GM19324 (cell line): ENCODE measurements around the gene SDHA.
A peak's percentile ranks its signal among the peaks of the same experiment; 100 is the strongest.
"Not testable (repeated sequence)": the region's sequence is repeated elsewhere in the genome, so short reads cannot be mapped to it uniquely, and the experiment has no call there.

ENCODE experiments used
- ATAC-seq: cut with Tn5 transposase; IDR thresholded peaks from one replicate; pipeline ENCODE4 v1.9.1; 2021; ENCODE audit warnings: mild to moderate bottlenecking, moderate library complexity; ENCODE audit not compliant: unreplicated experiment, low FRiP score

Gene SDHA

DNA sequence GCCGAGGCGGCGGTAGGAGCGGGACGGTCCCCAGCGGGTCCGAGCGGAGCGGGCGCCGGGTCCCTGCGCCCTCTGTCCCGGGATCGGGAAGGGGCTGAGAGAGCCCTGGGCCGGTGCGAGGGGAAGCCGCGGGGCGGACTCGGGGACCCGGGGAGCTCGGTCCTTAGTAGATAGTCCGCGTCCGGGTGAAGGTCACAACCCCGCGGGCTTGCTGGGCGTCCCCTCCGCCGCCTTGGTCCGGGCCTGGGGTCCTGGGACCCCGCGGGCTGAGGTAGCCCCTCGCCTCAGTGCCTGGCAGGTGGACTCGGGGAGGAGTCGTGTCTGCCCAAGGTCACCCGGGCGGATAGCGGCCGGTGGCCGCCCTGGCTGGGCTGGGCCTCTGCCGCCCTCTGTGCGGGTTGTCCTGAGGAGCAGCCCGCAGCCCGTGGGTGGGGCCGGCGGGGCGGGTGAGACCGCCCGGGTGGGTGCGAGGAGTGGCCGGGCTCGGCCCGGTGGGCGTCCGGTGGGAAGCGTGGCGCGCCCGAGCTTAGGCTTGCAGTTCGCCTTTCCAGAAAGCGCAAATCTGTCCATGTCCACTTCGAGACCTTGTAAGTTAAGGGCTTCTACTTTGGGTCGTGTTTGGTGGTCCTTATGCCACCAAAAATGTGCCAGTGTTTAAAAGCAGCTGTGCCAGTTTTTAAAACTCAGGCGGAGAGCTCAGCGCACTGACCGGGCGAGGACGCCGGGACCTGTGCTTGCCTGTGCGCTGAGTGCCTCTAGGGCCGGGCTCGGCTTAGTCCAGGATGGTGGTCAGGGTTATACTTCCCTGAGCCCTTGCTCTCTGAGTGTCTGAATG is 554 bp downstream of the SDHA start:
- ATAC-seq = peak; percentile 23

DNA sequence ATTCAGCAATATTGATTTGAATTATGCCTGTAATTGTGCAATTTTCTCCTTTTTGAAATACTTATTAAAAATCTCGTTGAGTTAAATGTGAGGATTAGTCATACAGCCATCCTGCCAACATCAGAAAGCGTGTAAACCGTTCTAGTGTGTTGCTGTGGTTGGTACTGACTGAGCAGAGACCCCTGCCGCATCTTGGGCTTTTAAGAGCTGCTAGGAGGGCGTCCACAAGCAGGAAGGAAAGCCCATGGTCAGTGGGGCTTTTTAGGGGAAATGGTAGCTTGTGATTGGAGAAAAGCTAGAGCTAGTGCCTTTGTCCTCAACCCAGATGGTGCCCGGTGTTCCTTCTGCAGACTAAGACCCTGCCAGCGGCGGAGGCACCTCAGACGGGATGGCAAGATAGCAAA is 1.3 kb downstream of the SDHA start:
- no peak for ATAC-seq

DNA sequence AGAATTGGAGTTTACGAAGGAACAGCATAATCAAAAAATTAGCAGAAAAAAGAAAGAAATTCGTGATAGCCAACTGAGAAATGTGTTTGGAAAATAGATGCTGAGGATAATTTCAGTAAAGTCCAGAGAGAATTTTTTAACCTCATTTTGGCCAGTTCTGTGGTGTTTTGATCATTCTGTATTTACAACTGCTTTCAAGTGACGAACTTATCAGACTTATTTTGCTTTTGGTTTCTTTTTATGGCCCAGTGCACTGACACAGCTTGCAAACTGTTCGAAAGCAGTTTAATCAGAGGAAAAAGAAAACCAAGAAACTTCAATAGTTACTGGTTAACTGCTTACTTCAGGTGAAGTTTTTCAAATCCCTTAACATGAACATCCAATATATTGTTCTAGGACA is 1.9 kb downstream of the SDHA start:
- peak; percentile 23 for ATAC-seq

DNA sequence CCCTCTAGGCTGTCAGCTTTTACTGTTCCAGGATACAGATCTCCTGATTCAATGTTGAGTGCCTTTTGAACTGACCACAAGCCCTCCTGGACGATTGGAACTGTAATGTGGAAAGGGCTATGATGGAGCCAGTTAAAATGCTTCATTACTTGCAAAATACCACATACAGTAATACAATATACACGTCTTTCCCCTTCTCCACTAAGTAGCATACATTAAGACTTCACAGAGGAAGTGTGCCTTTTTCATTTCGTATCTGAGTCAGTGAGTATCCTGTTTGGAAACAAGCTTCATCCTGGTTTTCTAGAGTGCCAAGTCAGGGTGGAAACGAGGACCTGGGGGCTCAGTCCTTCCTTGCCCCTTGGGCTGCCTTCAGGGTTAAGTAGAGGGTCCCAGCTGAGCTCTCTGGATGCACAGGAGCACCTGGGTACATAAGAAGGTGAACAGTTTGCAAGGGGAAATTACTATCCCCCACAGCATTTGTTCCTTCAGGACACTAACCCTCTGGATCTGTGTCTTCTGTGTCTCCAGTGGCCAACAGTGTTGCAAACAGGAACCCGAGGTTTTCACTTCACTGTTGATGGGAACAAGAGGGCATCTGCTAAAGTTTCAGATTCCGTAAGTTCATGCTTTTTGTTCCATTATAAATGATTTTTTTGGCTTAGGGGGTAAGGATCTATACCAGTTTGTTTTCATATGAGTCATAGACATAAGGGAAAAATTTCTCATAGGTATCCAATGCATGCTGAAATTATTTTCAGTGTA is 5.0 kb downstream of the SDHA start:
- not testable (repeated sequence) for ATAC-seq

DNA sequence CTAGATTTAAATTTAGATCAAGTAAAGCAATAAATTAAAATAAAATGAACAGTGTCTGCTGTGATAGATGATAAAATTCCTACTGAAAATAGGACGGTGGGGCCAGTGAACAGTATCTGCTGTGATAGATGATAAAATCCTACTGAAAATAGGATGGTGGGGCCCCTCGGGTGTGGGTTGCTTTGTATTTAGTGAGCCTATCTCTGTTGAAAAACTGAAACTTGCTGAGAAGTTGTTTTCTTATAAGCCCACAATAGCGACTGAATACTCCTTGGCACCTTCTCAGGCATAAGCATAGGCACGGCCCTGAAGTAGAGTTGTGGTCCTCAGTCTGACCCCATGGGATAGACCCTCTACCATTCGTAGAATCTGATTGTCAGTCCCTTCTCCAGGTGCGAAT is 5.7 kb downstream of the SDHA start:
- no peak for ATAC-seq

DNA sequence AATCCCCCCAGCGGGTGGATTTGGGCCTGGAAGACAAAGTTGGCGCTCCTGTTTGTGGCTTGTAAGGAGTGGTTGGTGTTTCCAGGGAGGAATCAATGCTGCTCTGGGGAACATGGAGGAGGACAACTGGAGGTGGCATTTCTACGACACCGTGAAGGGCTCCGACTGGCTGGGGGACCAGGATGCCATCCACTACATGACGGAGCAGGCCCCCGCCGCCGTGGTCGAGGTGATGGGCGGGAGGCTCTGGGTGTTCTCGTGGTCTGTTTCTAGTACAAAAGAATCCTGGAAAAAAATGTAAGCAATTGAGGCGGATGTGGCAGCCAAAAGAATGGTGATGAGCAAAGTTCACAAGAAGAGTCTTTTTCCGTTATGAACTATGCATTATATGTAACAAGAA is 7.2 kb downstream of the SDHA start:
- no peak for ATAC-seq

DNA sequence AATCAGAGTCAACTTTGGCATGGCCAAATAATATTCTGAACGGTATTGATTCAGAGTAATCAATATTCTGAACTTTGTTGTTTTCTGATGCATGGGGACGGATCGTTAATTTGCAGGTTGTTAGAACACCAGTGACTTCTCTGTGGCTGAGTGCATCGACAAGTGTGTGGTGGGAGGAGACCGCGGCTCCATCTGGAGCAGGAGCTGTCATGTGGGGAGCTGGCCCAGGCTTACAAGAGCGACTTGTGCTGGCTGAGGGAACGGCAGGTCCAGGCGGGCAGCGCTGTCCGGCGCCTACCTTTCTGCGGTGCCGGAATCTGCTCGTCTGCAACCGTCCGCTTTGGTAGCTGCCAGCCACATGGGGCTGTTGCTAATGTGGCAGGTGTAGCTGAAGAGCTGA is 9.3 kb downstream of the SDHA start:
- not testable (repeated sequence) for ATAC-seq

DNA sequence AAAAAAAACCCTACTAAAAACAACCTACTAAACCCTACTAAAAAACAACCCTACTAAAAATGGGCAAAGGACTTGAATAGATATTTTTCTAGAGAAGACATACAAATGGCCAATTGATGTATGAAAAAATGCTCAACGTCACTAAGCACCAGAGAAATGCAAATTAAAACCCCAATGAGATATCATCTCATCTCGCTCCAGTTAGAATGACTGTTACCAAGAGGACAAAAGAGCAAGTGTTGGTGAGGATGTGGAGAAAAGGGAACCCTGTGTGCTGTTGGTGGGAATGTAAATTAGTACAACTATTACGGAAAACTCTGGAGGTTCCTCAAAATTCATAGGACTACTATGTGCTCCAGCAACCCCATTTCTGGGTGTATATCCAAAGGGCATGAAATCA is 10.8 kb downstream of the SDHA start:
- ATAC-seq = no peak

DNA sequence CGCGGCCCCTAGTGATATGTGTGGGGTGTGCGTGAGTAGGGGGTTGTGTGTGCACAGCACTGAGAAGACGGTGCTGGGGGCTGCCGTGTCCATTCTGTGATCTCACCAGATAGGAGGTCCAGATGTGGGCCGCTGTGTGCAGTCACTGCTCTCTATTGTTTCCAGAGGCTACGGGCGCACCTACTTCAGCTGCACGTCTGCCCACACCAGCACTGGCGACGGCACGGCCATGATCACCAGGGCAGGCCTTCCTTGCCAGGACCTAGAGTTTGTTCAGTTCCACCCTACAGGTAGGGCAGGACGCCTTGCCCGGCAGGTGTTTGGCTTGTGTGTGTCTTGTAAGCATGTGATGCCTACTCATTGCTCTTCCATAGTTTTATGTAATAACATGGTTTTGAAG is 12.6 kb downstream of the SDHA start:
- no peak for ATAC-seq

DNA sequence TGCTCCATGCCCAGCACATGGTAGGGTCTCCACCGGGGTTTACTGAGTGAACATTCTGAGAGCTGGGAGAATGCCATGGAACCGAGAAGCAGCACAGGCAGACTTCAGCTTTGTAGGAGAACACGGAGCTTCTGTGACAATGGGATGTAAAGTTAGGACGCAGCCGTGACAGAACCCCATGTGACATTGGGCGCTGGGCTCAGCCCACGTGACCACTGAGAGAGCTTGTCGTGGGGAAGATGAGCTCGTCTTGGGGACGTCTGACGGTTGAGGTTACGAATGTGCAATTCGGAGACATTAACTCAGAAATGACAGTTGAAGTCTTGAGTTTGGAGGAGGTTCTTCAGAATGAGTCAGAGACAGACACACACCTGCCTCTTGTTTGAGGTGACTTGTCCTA is 13.5 kb downstream of the SDHA start:
- ATAC-seq = no peak

DNA sequence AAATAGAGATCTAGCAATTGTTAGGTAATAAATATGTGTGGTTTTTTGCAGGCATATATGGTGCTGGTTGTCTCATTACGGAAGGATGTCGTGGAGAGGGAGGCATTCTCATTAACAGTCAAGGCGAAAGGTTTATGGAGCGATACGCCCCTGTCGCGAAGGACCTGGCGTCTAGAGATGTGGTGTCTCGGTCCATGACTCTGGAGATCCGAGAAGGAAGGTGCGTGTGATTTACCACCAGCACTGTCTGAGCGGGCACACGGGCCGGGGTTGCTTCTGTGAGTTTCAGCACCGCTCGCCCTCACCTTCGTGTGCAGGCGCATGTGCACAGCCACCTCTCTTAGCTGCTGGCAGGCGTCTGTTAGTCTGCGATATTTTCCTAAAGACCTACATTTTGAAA is 15.3 kb downstream of the SDHA start:
- not testable (repeated sequence) for ATAC-seq

DNA sequence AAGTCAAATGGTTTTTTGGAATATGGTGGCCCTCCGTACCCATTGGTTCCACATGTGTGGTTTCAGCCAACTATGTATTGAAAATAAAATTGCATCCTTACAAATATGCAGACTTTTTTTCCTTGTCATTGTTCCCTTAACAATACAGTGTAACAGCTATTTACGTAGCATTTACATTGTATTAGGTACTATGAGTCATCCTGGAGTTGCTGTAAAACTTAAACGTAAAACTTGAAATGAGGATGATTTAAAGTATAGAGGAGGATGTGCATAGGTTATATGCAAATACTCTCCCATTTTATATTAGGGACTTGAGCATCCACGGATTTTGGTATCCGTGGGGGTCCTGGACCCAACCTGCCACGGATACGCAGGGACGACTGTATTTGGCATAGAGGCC is 16.3 kb downstream of the SDHA start:
- ATAC-seq = no peak

DNA sequence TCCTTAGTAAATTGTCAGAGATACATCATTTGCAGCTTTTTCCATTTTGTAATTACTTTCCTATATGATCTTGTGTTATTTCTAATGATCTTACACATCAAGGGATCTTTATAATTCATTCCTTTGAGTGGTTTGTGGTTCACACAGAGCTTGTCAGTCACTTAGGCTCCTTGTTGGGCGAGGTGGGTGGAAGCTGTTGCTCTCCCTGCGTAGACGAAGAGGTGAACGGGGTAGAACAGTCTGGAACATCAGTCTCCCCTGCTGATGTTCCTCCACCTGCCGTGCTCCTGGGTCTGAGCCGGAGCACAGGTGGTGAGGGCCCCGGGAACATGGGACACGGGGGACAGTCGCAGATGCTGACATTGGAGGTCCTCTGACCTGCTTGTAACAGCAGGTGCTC is 17.4 kb downstream of the SDHA start:
- ATAC-seq = not testable (repeated sequence)

DNA sequence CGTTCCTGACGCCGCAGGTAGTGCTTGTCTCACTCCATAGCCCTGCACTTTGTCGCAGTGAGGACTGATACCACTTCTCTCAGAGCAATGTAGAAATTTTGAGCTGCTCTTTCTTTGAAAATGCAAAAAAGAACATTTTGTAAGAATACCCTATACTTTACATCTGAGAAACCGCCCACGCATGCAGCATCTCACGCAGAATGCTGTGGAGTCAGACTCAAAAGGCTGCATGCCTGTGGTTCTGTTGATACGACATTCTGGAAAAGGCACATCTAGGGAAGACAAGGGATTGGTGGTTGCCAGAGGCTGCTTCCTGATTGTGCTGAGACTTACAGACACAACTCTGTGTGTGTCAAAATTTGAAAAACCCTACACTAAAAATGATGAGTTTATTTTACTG is 19.8 kb downstream of the SDHA start:
- ATAC-seq = not testable (repeated sequence)

DNA sequence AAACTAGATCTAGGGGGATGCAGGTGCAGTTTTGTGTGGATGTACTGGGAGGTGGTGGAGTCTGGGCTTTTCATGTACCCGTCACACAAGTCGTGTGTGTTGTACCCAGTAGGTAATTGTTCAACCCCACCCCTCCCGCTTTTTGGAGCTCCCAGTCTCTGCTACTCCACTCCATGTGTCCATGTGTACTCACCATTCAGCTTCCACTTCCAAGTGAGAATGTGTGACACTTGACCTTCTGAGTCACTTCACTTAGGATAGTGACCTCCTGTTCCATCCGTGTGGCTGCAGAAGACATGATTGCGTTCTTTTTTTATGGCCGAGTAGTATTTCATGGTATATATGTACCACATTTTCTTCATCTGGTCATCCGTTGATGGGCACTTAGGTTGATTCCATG is 22.4 kb downstream of the SDHA start:
- not testable (repeated sequence) for ATAC-seq

DNA sequence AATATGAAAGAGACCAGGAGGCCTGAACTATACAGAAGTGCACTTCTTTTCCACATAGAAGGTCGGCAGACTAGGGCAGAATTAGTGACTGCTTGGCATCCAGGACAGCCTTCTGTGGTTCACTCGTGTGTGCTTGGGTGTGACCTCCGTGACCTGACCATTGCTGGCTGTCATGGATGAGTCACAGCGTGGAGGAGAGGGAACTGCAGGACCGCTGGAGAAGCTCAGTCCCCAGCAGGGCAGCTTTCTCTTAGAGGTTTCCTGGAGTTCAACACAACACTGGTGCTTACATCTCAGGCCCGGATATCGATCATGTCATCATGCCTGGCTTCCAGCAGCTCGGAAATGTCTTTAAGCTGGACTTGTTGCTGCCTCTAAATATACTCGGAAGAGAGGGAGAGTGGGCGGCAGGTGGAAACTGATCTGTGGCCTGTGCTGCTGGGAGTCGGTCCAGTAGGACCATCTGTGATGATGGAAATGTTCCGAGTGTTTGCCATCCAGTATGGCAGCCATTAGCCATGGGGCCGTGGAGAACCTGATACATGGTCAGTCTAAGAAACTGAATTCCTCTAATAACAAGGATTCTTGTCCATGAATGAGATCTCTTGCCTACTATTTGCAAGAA is 23.0 kb downstream of the SDHA start:
- not testable (repeated sequence) for ATAC-seq

DNA sequence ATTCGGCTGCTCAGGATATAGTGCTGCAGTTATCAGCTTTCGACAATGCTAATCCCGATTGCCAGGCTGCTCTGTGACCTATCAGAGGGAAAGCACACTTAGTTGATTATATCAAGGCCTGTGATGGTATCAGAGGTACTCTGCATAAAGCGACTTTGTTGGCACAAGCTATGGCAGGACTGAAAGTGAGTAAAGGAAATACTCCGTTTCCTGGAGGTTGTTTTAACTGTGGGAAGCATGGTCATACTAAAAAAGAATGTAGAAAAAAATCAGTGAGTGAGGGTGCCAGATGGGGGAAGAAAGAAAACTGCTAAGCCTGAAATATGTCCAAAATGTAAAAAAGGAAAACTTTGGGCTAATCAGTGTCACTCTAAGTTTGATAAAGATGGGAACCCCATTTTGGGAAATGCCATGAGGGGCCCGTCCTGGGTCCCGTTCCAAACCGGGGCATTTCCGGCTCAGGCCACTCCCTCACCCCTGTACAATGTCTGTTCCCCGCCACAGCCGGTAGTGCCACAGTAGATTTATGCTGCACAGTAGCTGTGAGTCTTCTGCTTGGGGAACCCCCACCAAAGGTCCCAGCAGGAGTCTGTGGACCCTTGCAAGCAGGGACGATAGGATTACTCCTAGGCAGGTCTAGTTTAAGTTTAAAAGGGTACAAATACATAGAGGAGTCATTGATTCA is 25.7 kb downstream of the SDHA start:
- ATAC-seq = not testable (repeated sequence)

DNA sequence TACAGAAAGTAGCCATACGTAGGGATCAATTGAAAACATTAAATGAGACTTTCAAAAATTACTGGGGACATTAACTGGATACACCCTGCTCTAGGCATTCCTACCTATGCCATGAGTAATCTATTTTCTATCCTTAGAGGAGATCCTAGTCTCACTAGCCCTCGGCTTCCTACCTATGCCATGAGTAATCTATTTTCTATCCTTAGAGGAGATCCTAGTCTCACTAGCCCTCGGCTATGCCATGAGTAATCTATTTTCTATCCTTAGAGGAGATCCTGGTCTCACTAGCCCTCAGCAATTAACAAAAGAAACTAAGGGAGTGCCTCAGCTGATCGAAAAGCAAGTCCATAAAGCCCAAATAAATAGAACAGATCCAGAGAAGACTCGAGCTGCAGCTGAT is 27.6 kb downstream of the SDHA start:
- ATAC-seq = not testable (repeated sequence)

DNA sequence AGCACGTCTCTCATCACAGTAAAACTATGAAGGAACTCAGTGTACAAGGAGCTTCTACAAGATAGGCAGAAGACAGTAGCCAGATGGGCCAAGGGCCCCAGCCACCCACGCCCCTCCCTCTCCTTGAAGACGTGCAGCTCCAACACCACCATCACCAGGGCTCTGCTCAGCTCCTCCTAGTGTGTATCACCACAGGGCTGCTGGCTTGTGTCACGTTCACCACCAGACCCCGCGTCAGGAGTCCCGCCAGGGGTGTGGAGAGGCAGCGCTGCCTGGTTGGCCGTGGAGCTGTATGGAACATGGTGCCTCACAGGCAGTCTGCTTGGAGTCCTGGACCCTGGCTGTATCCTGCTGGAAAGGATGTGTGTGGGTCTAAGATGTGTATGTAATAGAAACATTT is 32.3 kb downstream of the SDHA start:
- ATAC-seq = not testable (repeated sequence)

DNA sequence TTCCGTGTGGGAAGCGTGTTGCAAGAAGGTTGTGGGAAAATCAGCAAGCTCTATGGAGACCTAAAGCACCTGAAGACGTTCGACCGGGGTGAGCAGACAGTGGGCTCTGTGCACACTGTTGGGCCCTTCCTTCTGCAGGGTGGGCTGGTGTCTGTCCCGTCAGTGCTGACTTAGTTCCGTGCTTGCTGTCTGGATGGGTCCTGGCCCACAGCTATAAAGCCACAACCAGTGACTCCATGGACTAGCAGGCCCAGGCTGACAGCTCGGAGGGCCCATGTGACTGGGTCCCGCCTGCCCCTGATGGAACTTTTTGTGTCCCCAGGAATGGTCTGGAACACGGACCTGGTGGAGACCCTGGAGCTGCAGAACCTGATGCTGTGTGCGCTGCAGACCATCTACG is 32.9 kb downstream of the SDHA start:
- not testable (repeated sequence) for ATAC-seq

DNA sequence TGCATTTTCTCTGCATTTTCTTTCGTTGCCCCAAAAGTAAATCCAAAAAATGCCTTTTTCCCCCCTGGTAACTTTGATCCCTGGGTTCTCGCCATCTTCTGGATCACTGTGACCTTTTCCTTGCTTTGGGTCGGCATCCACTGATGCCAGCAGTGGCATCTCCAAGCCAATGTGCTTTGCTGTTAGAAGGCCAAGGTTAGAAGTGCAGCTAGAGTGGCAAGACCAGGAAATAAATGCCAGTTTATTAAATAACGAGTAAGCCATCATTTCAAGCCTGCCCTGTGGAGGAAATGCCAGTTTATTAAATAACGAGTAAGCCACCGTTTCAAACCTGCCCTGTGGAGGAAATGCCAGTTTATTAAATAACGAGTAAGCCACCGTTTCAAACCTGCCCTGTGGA is 33.4 kb downstream of the SDHA start:
- not testable (repeated sequence) for ATAC-seq
